ENCODE measurements around the gene TRIM25. TPM values are rescaled to one million over a fixed set of nuclear protein-coding genes. Genes with fewer than 3 reads are reported as not detected.
A peak's percentile ranks its signal among the peaks of the same experiment; 100 is the strongest.

The TRIM25 gene
- total and polyA plus RNA-seq, 2 experiments from 2014 or later: 7.3 to 13.8 TPM

- no peak for TF ChIP-seq CTCF (IDR thresholded peaks at IDR 0.05; ENCODE audit: low read depth, low read length)
- H3K36me3 ChIP-seq: no peaks in the 10 kb centered on the region
- peaks cover 5% of the 10 kb centered on the region for H3K4me1 ChIP-seq (ENCODE audit: low read depth)
- no peak overlapping the region for H3K27ac ChIP-seq
- H3K4me3 ChIP-seq: peak overlapping the region; percentile 73
- no peaks in the 10 kb centered on the region for H3K9me3 ChIP-seq (ENCODE audit: low read depth)
- peaks cover 16% of the 10 kb centered on the region for H3K27me3 ChIP-seq
- DNase-seq (ENCODE audit: low read depth in 1 of 2, low spot score in 1 of 2): no peak
Measured at GRCh38 chr17:56914581-56915273, 878 bp upstream of the TRIM25 start.

GRCh38 chr17:56913353-56913866, 439 bp downstream of the TRIM25 start:
- H3K4me3 ChIP-seq: peak overlapping the region; percentile 73
- no peak overlapping the region for H3K27ac ChIP-seq
- no peaks in the 10 kb centered on the region for H3K36me3 ChIP-seq
- H3K4me1 ChIP-seq (ENCODE audit: low read depth): peaks cover 5% of the 10 kb centered on the region
- H3K9me3 ChIP-seq (ENCODE audit: low read depth): no peaks in the 10 kb centered on the region
- DNase-seq (ENCODE audit: low read depth in 1 of 2, low spot score in 1 of 2): peak; percentile 12 to 24
- TF ChIP-seq CTCF (IDR thresholded peaks at IDR 0.05; ENCODE audit: low read depth, low read length): no peak
- peaks cover 16% of the 10 kb centered on the region for H3K27me3 ChIP-seq

GRCh38 chr17:56913000-56913311, 893 bp downstream of the TRIM25 start:
- no peak for DNase-seq (ENCODE audit: low read depth in 1 of 2, low spot score in 1 of 2)
- peaks cover 16% of the 10 kb centered on the region for H3K27me3 ChIP-seq
- no peaks in the 10 kb centered on the region for H3K9me3 ChIP-seq (ENCODE audit: low read depth)
- peak overlapping the region; percentile 73 for H3K4me3 ChIP-seq
- H3K4me1 ChIP-seq (ENCODE audit: low read depth): peaks cover 5% of the 10 kb centered on the region
- H3K27ac ChIP-seq: no peak overlapping the region
- TF ChIP-seq CTCF (IDR thresholded peaks at IDR 0.05; ENCODE audit: low read depth, low read length): no peak
- H3K36me3 ChIP-seq: no peaks in the 10 kb centered on the region

GRCh38 chr17:56912105-56912999, 1.5 kb downstream of the TRIM25 start:
- peak in 1 of 2 donors; percentile 27 for DNase-seq (ENCODE audit: low read depth in 1 of 2, low spot score in 1 of 2)
- H3K4me1 ChIP-seq (ENCODE audit: low read depth): peaks cover 5% of the 10 kb centered on the region
- peaks cover 16% of the 10 kb centered on the region for H3K27me3 ChIP-seq
- H3K9me3 ChIP-seq (ENCODE audit: low read depth): no peaks in the 10 kb centered on the region
- H3K27ac ChIP-seq: no peak overlapping the region
- no peaks in the 10 kb centered on the region for H3K36me3 ChIP-seq
- H3K4me3 ChIP-seq: no peak overlapping the region
- no peak for TF ChIP-seq CTCF (IDR thresholded peaks at IDR 0.05; ENCODE audit: low read depth, low read length)

- Histone ChIP-seq H3K36me3 (peaks cover 4% of the 10 kb centered on the region), H3K27me3 (peaks cover 13% of the 10 kb centered on the region), H3K4me3 (no peak overlapping the region), H3K4me1 (ENCODE audit: low read depth) (peaks cover 5% of the 10 kb centered on the region), H3K9me3 (ENCODE audit: low read depth) (no peaks in the 10 kb centered on the region), H3K27ac (no peak overlapping the region)
- no peak for DNase-seq (ENCODE audit: low read depth in 1 of 2, low spot score in 1 of 2)
- no peak for TF ChIP-seq CTCF (IDR thresholded peaks at IDR 0.05; ENCODE audit: low read depth, low read length)
Measured at GRCh38 chr17:56910509-56911235, 3.2 kb downstream of the TRIM25 start.
